WI38 (cell line): Measurements from ENCODE around the gene MED16.

Source experiments
- H3K4me3 ChIP-seq: 2 replicates; pipeline ENCODE4 v1.5.1; 2011; ENCODE audit warnings: low read depth, mild to moderate bottlenecking, control low read depth, low read length
- TF ChIP-seq, protein P1 (sequence below): IDR thresholded peaks from 2 replicates; pipeline ENCODE4 v1.5.1; 2012; ENCODE audit warnings: low read depth, mild to moderate bottlenecking, control low read depth, low read length

Gene MED16, protein sequence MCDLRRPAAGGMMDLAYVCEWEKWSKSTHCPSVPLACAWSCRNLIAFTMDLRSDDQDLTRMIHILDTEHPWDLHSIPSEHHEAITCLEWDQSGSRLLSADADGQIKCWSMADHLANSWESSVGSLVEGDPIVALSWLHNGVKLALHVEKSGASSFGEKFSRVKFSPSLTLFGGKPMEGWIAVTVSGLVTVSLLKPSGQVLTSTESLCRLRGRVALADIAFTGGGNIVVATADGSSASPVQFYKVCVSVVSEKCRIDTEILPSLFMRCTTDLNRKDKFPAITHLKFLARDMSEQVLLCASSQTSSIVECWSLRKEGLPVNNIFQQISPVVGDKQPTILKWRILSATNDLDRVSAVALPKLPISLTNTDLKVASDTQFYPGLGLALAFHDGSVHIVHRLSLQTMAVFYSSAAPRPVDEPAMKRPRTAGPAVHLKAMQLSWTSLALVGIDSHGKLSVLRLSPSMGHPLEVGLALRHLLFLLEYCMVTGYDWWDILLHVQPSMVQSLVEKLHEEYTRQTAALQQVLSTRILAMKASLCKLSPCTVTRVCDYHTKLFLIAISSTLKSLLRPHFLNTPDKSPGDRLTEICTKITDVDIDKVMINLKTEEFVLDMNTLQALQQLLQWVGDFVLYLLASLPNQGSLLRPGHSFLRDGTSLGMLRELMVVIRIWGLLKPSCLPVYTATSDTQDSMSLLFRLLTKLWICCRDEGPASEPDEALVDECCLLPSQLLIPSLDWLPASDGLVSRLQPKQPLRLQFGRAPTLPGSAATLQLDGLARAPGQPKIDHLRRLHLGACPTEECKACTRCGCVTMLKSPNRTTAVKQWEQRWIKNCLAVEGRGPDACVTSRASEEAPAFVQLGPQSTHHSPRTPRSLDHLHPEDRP

DNA sequence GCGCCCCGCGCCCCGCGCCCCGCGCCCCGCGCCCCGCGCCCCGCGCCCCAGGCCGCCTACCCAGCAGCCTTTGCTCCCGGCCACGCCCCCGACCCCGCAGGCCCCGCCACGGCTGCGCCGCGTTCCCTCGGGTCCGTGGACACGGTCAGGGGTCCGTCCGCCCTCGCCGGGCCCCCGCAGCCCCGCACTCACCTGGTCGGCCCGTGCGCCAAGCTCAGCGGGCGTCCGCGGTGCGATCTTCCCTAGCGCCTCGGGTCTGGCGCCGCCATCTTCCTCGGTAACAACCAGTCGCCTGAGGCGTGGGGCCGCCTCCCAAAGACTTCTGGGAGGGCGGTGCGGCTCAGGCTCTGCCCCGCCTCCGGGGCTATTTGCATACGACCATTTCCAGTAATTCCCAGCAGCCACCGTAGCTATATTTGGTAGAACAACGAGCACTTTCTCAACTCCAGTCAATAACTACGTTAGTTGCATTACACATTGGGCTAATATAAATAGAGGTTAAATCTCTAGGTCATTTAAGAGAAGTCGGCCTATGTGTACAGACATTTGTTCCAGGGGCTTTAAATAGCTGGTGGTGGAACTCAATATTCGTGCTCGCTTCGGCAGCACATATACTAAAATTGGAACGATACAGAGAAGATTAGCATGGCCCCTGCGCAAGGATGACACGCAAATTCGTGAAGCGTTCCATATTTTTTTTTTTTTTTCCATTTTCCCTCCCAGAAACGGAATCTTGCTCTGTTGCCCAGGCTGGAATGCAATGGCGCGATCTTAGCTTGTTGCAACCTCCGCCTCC, at the start of gene MED16, which contains the start of gene RNU6-9:
Gene MED16, minus strand, starts transcription at position 294 of the 796 bp plus-strand sequence. CDS start 2,056 bp downstream, outside the sequence.
Gene RNU6-9, plus strand, starts transcription at position 591 of the 796 bp plus-strand sequence.
- peak within 1 kb of the TSS; percentile 81 for H3K4me3 ChIP-seq
- TF ChIP-seq, protein P1, sequence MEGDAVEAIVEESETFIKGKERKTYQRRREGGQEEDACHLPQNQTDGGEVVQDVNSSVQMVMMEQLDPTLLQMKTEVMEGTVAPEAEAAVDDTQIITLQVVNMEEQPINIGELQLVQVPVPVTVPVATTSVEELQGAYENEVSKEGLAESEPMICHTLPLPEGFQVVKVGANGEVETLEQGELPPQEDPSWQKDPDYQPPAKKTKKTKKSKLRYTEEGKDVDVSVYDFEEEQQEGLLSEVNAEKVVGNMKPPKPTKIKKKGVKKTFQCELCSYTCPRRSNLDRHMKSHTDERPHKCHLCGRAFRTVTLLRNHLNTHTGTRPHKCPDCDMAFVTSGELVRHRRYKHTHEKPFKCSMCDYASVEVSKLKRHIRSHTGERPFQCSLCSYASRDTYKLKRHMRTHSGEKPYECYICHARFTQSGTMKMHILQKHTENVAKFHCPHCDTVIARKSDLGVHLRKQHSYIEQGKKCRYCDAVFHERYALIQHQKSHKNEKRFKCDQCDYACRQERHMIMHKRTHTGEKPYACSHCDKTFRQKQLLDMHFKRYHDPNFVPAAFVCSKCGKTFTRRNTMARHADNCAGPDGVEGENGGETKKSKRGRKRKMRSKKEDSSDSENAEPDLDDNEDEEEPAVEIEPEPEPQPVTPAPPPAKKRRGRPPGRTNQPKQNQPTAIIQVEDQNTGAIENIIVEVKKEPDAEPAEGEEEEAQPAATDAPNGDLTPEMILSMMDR: no peak

DNA sequence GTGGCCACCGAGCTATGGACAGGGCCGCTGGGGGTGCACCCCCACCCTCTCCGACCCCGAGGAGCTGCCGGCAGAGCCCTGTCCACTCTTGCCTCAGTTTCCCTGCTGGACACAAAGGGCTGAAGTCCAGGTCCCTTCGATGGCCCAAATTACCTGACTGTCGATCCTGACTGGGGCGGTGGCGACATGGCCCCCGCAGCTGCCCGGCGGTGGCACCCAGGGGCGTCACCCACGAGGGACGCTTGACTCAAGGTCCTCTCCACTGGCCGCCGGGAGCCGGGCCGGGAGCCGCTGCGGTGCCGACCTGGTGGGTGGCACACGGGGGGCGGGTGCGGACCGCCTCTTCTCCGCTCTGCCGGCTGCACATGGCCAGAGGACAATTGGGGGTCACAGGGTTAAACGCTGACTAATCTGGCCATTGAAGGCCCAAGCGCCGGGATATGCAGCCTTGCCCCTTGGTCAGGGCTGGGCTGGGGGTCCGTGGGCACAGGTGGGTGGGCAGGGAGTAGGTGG, 49.2 kb upstream of the MED16 start:
- TF ChIP-seq, protein P1: no peak
- H3K4me3 ChIP-seq: no peak overlapping the region

DNA sequence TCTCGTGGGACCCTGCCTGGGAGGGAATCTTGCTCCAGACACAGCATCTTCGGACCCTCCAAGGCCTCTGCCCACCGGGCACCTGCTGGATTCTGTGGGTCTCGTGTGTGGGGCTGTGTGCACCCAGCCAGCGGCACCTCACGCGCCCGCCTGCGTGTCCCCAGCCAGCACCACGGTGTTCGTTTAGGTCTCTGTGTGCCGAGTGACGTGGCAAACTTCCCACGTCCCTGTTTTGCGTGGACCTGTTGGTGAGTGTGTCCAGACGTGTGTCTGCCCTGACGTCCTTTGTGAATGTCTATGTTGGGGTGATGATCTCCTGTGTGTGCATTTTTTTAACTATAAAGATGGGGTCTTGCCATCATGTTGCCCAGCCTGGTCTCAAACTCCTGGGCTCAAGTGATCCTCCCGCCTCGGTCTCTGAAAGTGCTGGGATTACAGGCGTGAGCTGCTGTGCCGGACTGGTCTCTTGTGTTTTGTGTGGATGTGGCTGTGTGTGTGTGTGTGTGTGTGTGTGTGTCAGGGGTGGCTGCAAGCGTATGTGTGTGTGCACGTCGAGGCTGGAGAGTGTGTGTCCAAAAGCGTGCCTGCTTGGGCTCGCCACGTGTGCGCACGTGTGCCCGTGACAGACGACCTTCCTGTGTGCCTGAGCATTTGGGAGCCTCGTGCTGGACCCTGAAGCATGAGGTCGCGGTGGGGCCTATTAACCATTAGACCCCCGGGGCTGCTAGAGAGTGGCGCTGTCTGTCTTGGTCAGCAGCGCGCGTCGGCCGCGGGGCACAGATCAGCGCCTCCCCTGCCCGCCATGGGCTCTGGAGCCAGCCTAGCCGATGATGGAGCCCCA, 48.5 kb upstream of the MED16 start:
- peak overlapping the region; percentile 33 for H3K4me3 ChIP-seq
- TF ChIP-seq, protein P1: no peak

- TF ChIP-seq, protein P1: no peak
- H3K4me3 ChIP-seq: peak overlapping the region; percentile 33
Measured at GRCh38 chr19:940591-941291, 47.8 kb upstream of the MED16 start.

DNA sequence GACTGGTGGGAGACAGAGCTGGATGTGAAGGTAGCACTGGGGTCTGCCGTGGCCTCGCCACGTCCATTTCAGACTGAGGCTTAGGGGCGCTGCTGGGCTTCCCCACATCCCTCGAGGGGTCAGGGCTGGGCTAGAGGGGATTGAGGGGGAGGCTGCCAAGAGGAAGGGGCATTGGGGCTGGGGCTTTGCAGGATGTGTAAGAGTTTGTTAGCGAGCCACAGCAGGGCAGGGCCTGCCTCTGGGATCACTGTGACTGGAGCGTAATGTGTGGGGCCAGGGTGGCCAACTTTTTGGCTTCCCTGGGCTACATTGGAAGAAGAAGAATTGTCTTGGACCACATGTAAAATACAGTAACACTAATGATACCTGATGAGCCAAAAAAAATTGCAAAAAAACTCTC, 46.9 kb upstream of the MED16 start:
- TF ChIP-seq, protein P1: no peak
- no peak overlapping the region; the same call in 1 of the 2 replicates for H3K4me3 ChIP-seq
